Duodenal mucosa (tissue), 2 donors: Measurements from ENCODE around the gene C1orf116.

ENCODE experiments used
- H3K27ac ChIP-seq: one replicate; pipeline ENCODE4 v1.7.0; 2013; ENCODE audit warnings: low read depth, low read length
- H3K27me3 ChIP-seq, 2 donors: one replicate each; pipeline ENCODE4 v1.7.0; 2013; ENCODE audit warnings: low read length in 2 of 2, control low read depth in 1 of 2; ENCODE audit not compliant: insufficient read depth in 2 of 2, control insufficient read depth in 1 of 2
- H3K36me3 ChIP-seq, 2 donors: one replicate each; pipeline ENCODE4 v1.7.0; 2013; ENCODE audit warnings: low read length in 2 of 2, control low read depth in 1 of 2; ENCODE audit not compliant: insufficient read depth in 2 of 2, control insufficient read depth in 1 of 2
- H3K4me1 ChIP-seq, 2 donors: one replicate each; pipeline ENCODE4 v1.7.0; 2013; ENCODE audit warnings: low read length in 2 of 2, control low read depth in 1 of 2; ENCODE audit not compliant: insufficient read depth in 2 of 2, control insufficient read depth in 1 of 2
- H3K4me3 ChIP-seq, 2 donors: one replicate each; pipeline ENCODE4 v1.7.0; 2013; ENCODE audit warnings: low read length in 2 of 2, low read depth in 1 of 2
- H3K9ac ChIP-seq, 2 donors: one replicate each; pipeline ENCODE4 v1.7.0; 2013; ENCODE audit warnings: low read length in 2 of 2, low read depth in 1 of 2
- H3K9me3 ChIP-seq, 2 donors: one replicate each; pipeline ENCODE4 v1.7.0; 2013; ENCODE audit warnings: low read length in 2 of 2, control low read depth in 1 of 2; ENCODE audit not compliant: control insufficient read depth in 1 of 2

C1orf116 gene

DNA sequence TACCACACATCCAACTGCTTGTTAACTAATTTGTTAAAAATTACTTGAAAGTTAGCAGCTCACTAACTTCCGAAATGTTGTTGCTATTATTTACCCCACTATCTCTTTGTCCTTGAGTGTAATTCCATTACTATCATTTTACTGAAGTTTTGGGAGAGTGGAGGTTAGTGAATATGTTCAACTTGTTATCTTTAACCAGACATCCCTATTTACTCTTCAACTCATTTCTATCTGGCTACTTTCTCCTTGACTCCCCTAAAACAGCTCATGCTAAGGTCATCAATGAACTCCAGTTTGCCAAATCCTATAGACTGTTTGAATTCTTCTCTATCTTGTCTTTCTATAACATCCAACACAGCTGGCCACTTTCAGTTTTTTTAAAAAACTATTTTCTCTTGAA is 4.3 kb upstream of the C1orf116 start:
- Histone ChIP-seq H3K9me3 (no peaks in the 10 kb centered on the region), H3K9ac (no peak overlapping the region), H3K4me1 (peaks cover 0 to 15% of the 10 kb centered on the region in 2 donors), H3K36me3 (no peaks in the 10 kb centered on the region), H3K4me3 (no peak overlapping the region), H3K27me3 (peaks cover 0 to 3% of the 10 kb centered on the region in 2 donors), H3K27ac (no peak overlapping the region)

DNA sequence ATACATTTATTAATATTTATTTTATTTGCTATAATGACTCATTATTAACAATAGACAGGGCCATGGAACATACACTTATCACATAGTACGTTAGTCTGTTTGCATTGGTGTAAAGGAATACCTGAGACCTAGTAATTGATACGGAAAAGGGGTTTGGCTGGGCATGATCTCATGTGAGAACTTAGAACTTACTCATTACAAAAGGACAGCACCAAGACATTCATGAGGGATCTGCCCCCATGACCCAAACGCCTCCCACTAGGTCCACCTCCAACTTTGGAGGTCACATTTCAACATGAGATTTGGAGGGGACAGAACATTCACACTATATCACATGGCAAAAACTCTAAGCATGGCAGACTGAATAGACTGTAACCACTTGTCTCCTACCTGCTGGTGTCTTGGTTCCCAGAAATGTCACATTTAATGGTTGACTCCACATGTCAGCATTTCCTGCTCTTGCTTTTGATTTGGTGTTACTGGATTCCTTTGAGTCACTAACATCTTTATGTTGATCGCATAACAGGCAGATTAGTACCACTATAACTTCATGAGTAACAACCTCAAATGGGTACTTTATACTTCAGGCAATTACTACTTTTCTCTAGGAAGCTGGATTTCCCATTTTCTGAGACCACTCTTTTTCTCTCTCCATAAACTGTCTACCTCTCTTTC is 3.5 kb upstream of the C1orf116 start:
- H3K27ac ChIP-seq: no peak overlapping the region
- H3K9me3 ChIP-seq: no peaks in the 10 kb centered on the region
- peaks cover 0 to 3% of the 10 kb centered on the region in 2 donors for H3K27me3 ChIP-seq
- no peak overlapping the region for H3K4me3 ChIP-seq
- no peak overlapping the region for H3K9ac ChIP-seq
- no peaks in the 10 kb centered on the region for H3K36me3 ChIP-seq
- peaks cover 0 to 15% of the 10 kb centered on the region in 2 donors for H3K4me1 ChIP-seq

DNA sequence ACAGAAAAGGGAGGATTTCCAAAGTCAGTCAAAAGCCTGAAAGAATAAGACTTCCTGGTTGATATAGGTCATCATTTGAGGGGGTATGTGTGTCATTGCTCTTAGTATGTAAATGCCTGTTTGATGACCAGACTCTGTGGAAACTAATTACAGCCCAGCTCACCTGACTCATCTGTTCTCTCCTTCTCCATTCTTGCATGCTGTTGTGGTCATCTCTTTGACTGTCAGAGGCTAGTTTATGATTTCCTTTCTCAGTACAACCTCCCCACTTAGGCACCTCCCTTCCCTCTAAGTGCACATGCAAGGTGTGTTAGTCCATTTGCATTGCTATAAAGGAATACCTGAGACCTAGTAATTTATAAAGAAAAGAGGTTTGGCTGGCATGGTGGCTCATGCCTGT is 2.4 kb upstream of the C1orf116 start:
- Histone ChIP-seq H3K36me3 (no peaks in the 10 kb centered on the region), H3K27ac (no peak overlapping the region), H3K9ac (no peak overlapping the region), H3K9me3 (no peaks in the 10 kb centered on the region), H3K27me3 (peaks cover 0 to 3% of the 10 kb centered on the region in 2 donors), H3K4me3 (no peak overlapping the region), H3K4me1 (peaks cover 0 to 16% of the 10 kb centered on the region in 2 donors)

DNA sequence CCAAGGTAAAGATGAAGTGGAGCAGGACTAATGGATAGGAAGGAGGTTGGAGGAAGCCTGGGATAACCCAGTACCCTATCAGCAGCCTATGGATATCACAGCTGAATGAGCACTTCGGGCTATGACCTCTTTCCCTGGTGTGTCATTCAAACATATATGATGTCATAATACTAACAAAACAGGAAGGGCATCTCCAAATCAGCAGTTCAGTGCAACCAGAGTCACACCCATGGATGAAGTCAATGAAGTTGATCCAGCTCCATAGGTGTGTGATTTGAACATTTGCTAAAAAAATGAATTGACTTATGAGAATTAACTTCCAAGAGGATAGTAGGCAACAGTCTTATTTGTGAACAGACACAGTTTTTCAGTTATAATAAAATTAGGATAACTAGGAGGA is 1.7 kb upstream of the C1orf116 start:
- Histone ChIP-seq H3K4me3 (no peak overlapping the region), H3K36me3 (no peaks in the 10 kb centered on the region), H3K4me1 (peaks cover 8 to 21% of the 10 kb centered on the region in 2 donors), H3K9ac (no peak overlapping the region), H3K27ac (no peak overlapping the region), H3K9me3 (no peaks in the 10 kb centered on the region), H3K27me3 (peaks cover 0 to 3% of the 10 kb centered on the region in 2 donors)

DNA sequence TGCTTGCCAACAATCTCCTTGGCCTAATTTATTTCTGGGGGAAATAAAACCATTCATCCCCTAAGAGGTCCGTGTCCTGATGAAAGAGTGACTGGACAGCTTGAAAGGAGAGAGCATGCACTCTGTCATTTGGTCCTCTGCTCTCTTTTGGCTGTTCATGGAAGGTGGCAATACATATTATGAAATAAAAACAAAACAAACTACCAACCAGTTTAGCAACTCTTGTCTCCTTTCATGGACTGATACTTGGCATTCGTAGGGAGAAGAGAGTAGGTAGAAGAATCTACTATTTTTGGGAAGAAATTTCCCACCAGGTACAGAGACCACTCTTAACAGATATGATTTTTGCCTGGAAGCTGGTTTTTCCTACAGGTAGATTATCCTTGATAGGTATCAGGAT is 746 bp upstream of the C1orf116 start:
- Histone ChIP-seq H3K9me3 (no peaks in the 10 kb centered on the region), H3K4me1 (peaks cover 11 to 28% of the 10 kb centered on the region in 2 donors), H3K9ac (peak overlapping the region; percentile 9 to 78), H3K27ac (peak overlapping the region; percentile 22), H3K4me3 (peak overlapping the region in 1 of 2 donors; percentile 9), H3K27me3 (peaks cover 0 to 3% of the 10 kb centered on the region in 2 donors), H3K36me3 (no peaks in the 10 kb centered on the region)

DNA sequence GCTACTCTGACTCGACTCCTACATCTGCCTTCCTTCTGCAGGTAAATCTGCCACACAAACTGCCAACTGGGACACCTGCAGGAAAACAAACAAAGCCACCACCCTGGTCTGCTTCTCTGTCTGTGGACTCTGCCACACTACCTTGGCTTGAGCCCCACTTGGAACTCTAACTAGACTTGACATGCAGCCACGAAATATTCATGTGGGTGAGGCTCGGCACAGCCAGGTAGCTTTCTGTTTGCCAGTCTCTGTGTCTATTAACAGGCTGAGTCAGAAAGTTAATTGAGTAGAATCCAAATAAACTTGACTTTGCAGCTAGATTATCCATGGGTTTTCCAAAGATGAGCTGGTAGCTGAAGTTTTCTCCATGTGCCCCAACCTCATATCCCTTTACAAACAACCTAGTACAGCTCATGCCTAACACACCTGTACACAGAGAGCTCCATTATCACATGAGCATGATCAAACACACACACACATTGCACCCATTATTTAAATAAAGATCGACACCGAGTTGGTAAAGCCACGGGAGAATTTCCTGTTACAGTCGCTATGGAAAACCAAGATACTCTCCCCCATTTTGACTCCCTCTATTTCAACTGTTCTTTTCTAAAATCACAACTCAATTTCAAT is 808 bp downstream of the C1orf116 start:
- Histone ChIP-seq H3K27ac (peak overlapping the region; percentile 90), H3K4me3 (peak overlapping the region; percentile 62 to 77), H3K27me3 (peaks cover 0 to 3% of the 10 kb centered on the region in 2 donors), H3K9me3 (no peaks in the 10 kb centered on the region), H3K36me3 (no peaks in the 10 kb centered on the region), H3K4me1 (peaks cover 21 to 40% of the 10 kb centered on the region in 2 donors), H3K9ac (peak overlapping the region; percentile 64 to 78)

DNA sequence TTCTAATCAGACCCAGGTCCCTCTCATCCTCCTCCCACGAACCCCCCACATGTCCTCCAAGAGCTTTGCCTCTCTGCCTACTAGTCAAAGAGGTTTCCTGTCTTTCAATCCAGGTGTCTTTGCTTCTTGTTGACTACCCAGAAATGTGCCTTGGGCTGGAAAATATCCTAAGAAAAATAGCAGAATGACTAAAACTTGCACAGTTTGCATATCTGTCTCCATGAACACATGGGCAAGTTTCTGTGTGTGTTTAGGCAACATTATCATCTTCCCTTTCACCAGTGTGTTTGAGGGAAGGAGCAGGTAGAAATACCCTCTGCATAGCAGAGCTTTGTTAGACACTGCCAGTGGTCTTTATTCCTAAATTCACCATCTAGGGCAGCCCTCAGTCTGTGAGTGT is 1.5 kb downstream of the C1orf116 start:
- Histone ChIP-seq H3K9ac (peak overlapping the region; percentile 38 to 78), H3K4me3 (peak overlapping the region; percentile 62 to 77), H3K36me3 (peaks cover 0 to 3% of the 10 kb centered on the region in 2 donors), H3K4me1 (peaks cover 28 to 47% of the 10 kb centered on the region in 2 donors), H3K9me3 (no peaks in the 10 kb centered on the region), H3K27me3 (peaks cover 0 to 3% of the 10 kb centered on the region in 2 donors), H3K27ac (peak overlapping the region; percentile 90)

DNA sequence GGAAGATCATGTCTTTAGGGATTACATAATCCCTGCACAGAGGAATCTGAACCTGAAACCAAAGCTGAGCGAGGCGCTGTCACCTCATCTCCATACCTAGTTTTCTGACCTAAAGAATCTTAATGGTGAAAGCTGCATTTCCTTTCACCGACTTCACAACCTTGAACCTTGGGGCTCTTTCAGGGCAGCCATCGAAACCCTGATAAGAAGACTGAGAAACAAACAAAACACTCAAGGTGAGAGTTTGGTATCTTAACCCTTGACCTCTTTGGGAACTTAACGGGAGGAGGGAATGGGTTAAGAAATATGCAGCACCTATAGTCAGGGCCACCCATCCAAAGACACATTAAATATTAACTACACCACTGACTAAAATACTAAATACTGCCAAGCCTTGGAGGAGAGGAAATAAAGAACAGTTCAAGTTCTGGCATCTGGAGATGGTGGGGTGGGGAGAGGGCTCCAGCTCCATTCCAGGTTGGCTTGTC is 2.0 kb downstream of the C1orf116 start:
- Histone ChIP-seq H3K4me1 (peaks cover 30 to 52% of the 10 kb centered on the region in 2 donors), H3K9me3 (no peaks in the 10 kb centered on the region), H3K4me3 (peak overlapping the region; percentile 62 to 77), H3K9ac (peak overlapping the region; percentile 38 to 78), H3K36me3 (peaks cover 0 to 4% of the 10 kb centered on the region in 2 donors), H3K27ac (peak overlapping the region; percentile 90), H3K27me3 (peaks cover 0 to 3% of the 10 kb centered on the region in 2 donors)

DNA sequence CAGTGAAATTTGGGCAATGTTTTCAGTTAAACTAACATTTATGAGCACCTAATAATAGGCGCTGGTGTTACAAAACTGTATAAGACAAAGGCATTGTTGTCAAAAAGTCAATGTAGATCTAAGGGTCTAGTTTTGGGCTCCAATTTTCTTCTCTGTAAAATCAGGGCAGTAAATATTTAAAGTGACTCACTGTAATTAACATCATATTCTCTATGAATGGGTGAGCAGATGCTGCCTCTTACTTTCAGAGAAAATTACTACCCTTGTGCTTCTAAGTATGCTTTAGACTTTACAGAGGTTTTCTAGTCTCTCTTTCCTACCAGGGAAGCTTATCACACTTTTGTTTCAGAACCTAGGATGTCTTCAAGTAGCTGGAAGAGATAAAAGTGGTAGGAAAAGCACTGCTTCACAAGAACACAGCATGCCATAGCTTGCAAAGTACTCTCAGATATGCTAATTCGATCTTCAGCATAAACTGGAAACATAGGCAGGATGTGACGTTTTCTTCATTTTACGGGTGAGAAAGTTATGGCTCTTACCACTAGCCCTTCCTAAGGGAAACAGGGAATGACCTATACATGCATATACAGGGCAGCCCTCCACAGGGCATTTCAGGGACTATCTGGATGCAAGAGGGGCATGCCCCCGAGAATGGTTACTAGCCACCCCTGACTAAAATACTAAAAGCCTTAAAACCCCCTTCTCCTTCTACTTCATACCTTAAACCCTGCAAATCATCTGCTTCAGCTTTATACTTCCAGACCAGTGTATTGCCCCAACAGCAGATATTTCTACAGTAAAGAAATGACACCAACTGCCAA is 2.6 kb downstream of the C1orf116 start:
- Histone ChIP-seq H3K27ac (peak overlapping the region; percentile 64), H3K4me1 (peaks cover 36 to 58% of the 10 kb centered on the region in 2 donors), H3K27me3 (peaks cover 0 to 3% of the 10 kb centered on the region in 2 donors), H3K36me3 (peaks cover 0 to 4% of the 10 kb centered on the region in 2 donors), H3K9me3 (no peaks in the 10 kb centered on the region), H3K9ac (peak overlapping the region; percentile 38 to 78), H3K4me3 (peak overlapping the region; percentile 62 to 77)
